HG02678 (cell line): Measurements from ENCODE around the gene NMB.

Experiments
- ATAC-seq: cut with Tn5 transposase; IDR thresholded peaks from one replicate; pipeline ENCODE4 v1.9.1; 2021; ENCODE audit warnings: mild to moderate bottlenecking, moderate library complexity; ENCODE audit not compliant: unreplicated experiment

NMB gene

GRCh38 chr15:84620626-84621025, 37.4 kb downstream of the NMB start:
- ATAC-seq: no peak

- ATAC-seq: no peak
These were observed 41.8 kb downstream of the NMB start for GRCh38 chr15:84616235-84616634.

GRCh38 chr15:84611631-84612030, 46.4 kb downstream of the NMB start:
- no peak for ATAC-seq

DNA sequence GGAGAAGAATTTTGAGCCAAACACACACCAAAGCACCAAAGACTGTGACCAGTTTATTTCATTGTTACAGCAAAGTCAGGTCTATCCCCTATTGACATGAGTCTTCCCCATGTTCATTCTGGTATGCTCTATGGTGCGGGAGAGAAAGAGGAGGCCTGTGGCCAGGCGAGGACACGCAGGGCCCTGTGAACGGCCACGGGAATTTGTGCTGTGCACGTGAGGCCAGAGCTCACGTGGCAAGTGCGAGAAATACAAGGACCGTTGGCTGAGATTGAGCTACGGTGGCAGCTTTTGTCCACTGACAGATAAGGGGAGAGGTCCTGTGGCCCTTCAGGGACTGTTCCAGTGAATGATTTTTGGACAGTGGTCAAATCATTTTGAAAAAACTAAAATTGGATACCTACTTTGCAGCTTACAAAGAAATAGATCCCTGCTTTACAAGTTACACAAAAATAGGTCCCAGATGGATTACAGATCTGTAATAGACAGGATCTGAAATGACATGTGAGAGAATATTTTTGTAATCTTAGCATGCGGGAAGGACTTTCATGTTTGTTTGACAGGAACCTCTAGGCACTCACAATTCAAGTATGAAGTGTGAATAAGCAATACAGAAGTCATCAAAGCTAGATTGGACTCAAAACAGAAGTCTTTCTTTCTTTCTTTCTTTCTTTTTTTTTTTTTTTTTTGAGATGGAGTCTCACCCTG, 48.0 kb downstream of the NMB start:
- no peak for ATAC-seq

DNA sequence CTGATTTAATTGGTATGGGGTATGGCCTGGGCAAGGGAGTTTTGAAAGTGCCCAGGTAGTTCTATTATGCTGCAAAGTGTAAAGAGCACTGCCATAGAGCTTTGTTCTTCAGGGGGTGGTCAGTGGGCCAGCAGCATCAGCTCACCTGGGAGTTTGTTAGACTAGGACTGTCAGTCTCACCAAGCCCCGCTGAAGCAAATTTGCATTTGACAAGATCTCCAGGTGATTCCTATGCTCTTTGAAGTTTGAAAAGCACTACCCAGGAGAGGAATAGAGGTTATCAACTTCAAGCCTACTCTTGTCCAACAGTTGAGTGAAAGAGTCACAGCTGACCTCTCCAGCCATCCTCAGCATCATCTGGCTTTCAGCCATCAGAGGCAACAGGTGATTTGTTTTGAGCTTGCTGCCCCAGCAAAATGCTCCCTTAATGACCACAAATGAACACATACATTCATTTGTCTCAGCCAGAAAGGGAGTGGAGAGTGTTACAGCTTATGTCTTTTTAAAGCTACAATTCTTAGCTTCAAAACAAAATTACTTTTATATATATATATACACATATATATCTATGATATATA, 49.2 kb downstream of the NMB start:
- ATAC-seq: no peak

DNA sequence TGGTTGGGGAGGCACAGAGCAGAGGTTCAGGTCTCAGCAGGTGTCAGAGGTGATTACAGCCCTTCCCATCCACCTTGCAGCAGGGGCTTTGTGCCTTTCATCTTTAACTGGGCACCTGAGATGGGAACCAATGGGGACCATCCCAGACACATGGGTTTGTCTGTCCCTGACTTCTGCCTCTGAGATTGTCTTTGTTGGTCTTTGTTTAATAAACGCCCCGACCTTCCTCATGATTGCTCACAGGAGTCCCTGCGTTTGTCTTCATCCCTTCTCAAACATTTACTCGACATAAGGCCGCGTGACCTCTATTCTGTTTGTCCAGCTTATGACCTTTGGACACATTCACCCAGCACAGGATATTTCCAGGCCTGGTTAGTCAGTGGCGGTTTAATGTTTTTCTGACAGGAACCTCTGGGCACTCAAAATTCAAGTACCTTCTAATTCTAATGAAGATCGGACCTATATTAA, 51.3 kb downstream of the NMB start:
- ATAC-seq: no peak

DNA sequence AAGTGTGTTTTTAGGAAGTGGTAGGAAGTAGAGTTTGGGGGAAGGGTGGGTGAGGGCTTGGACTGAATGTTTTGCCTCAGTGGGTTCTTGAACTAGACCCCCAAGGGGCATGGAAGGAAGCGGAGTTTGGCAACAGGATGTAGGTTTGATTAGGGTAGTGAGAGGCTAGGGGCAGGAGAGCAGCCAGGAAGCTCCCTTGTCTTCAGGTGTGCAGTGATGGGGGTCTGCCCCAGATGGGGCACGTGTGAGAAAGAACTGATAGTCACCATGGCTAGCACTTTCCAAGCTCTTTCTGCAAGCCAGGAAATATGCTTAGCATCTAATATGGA, 52.5 kb downstream of the NMB start:
- no peak for ATAC-seq
